CD14-positive monocyte (primary cell): ENCODE data around the gene F7. TPM values are rescaled to one million over a fixed set of nuclear protein-coding genes. Genes with fewer than 3 reads are reported as not detected.

ENCODE experiments used
- DNase-seq, 3 donors: peaks; one replicate each; pipeline ENCODE4 v3.0.0-alpha.2; 2011 to 2022
- H2AFZ ChIP-seq: 2 replicates; pipeline ENCODE4 v1.6.0; 2012; ENCODE audit warnings: mild to moderate bottlenecking, low read depth, low read length, inconsistent platforms; ENCODE audit not compliant: insufficient read depth, poor library complexity, severe bottlenecking
- H3K27ac ChIP-seq, 2 donors: 1 replicate in 1 of 2; 2 replicates in 1 of 2; pipeline ENCODE4 v1.5.1; 2012 to 2013; ENCODE audit warnings: low read length in 2 of 2, control low read depth in 1 of 2, inconsistent platforms in 1 of 2, low read depth in 1 of 2, mild to moderate bottlenecking in 1 of 2
- H3K27me3 ChIP-seq, 2 donors: one replicate each; pipeline versions ENCODE4 v1.6.0 to v1.6.1; 2011 to 2013; ENCODE audit warnings: low read length in 2 of 2; ENCODE audit not compliant: control insufficient read depth in 2 of 2, insufficient read depth in 2 of 2
- H3K36me3 ChIP-seq, 2 donors: replicated peaks in 1 of 2; 1 replicate in 1 of 2; 2 replicates in 1 of 2; pipeline versions ENCODE4 v1.5.1 to v1.6.1; 2012 to 2013; ENCODE audit warnings: low read length in 2 of 2, control low read depth in 1 of 2, inconsistent platforms in 1 of 2, mild to moderate bottlenecking in 1 of 2; ENCODE audit not compliant: insufficient read depth in 2 of 2, control insufficient read depth in 1 of 2
- H3K4me1 ChIP-seq, 2 donors: 1 replicate in 1 of 2; 2 replicates in 1 of 2; pipeline versions ENCODE4 v1.5.1 to v1.6.1; 2012 to 2013; ENCODE audit warnings: low read length in 2 of 2, control low read depth in 1 of 2, inconsistent platforms in 1 of 2, mild to moderate bottlenecking in 1 of 2, moderate library complexity in 1 of 2; ENCODE audit not compliant: insufficient read depth in 2 of 2, control insufficient read depth in 1 of 2
- H3K4me2 ChIP-seq: replicated peaks from 2 replicates; pipeline ENCODE3; 2012; ENCODE audit warnings: low read length, moderate library complexity, mild to moderate bottlenecking; ENCODE audit not compliant: poor library complexity, severe bottlenecking; ENCODE audit errors: extremely low read depth
- H3K4me3 ChIP-seq, 3 experiments: fragments of 200-600 bp in 1 of 3; sonication (generic) in 1 of 3; replicated peaks in 1 of 3; 1 replicate in 2 of 3; 2 replicates in 1 of 3; pipeline ENCODE4 v1.5.1; 2011 to 2013; ENCODE audit warnings: low read length in 3 of 3, mild to moderate bottlenecking in 3 of 3, control low read depth in 2 of 3, low read depth in 2 of 3, inconsistent platforms in 1 of 3, moderate library complexity in 1 of 3
- H3K79me2 ChIP-seq: 2 replicates; pipeline ENCODE4 v1.6.0; 2012; ENCODE audit warnings: mild to moderate bottlenecking, control low read depth, inconsistent platforms, low read length, moderate library complexity; ENCODE audit not compliant: insufficient read depth
- H3K9ac ChIP-seq: 2 replicates; pipeline ENCODE4 v1.6.0; 2017; ENCODE audit warnings: low read length, mild to moderate bottlenecking; ENCODE audit not compliant: insufficient read depth, poor library complexity, severe bottlenecking
- H3K9me3 ChIP-seq, 2 donors: replicated peaks in 1 of 2; 1 replicate in 1 of 2; 2 replicates in 1 of 2; pipeline versions ENCODE4 v1.5.1 to v1.6.1; 2012 to 2013; ENCODE audit warnings: low read length in 2 of 2, control low read depth in 1 of 2; ENCODE audit not compliant: control insufficient read depth in 1 of 2, insufficient read depth in 1 of 2
- H4K20me1 ChIP-seq: 2 replicates; pipeline ENCODE4 v1.6.0; 2012; ENCODE audit warnings: mild to moderate bottlenecking, low read length, control low read depth, moderate library complexity; ENCODE audit not compliant: insufficient read depth
- H3K27ac Mint-ChIP-seq, 7 donors: one replicate each; pipeline ENCODE4 v1.8.0; 2020; ENCODE audit warnings: mild to moderate bottlenecking in 7 of 7, mixed read lengths in 7 of 7, moderate library complexity in 6 of 7, inconsistent platforms in 2 of 7
- H3K27me3 Mint-ChIP-seq, 3 donors: one replicate each; pipeline ENCODE4 v1.8.0; 2021 to 2022; ENCODE audit warnings: low read depth in 3 of 3, mild to moderate bottlenecking in 3 of 3, mixed read lengths in 3 of 3, moderate library complexity in 3 of 3, inconsistent platforms in 1 of 3
- H3K36me3 Mint-ChIP-seq, 2 donors: one replicate each; pipeline ENCODE4 v1.8.0; 2020; ENCODE audit warnings: mixed read lengths in 2 of 2, inconsistent platforms in 1 of 2, mild to moderate bottlenecking in 1 of 2
- H3K4me1 Mint-ChIP-seq: one replicate; pipeline ENCODE4 v1.8.0; 2020; ENCODE audit warnings: mild to moderate bottlenecking, mixed read lengths
- H3K4me3 Mint-ChIP-seq, 2 donors: one replicate each; pipeline ENCODE4 v1.8.0; 2020; ENCODE audit warnings: mild to moderate bottlenecking in 2 of 2, mixed read lengths in 2 of 2, moderate library complexity in 1 of 2
- H3K9me3 Mint-ChIP-seq, 7 donors: one replicate each; pipeline ENCODE4 v1.8.0; 2020 to 2022; ENCODE audit warnings: mixed read lengths in 7 of 7, mild to moderate bottlenecking in 6 of 7, moderate library complexity in 6 of 7, inconsistent platforms in 2 of 7
- WGBS: methylation state at CpG from one replicate; pipeline ENCODE4 v1.1.5; 2013; ENCODE audit warnings: missing lambda C conversion rate; ENCODE audit not compliant: insufficient coverage; 5-methylcytosine and 5-hydroxymethylcytosine counted together
- intact Hi-C, 2 donors: fragments of 100-400 bp; cut with micrococcal nuclease; formaldehyde crosslinking; loops; one replicate each; pipeline versions ENCODE4 v1.15.0 to v1.15.1; 2023
- polyA plus RNA-seq, 3 donors: library from polyadenylated mRNA; depleted of rRNA in 1 of 3; unstranded in 2 of 3; stranded (reverse) in 1 of 3; fragments of 300-500 nt in 2 of 3; fragments of >200 nt in 1 of 3; fragmentation: Illumina TruSeq in 2 of 3; gene quantifications; 1 replicate in 2 of 3; 2 replicates in 1 of 3; pipeline ENCODE4 v1.2.3, GENCODE V29; 2012 to 2021
- TF ChIP-seq, protein P1 (sequence below): fragments of 200-600 bp; IDR thresholded peaks from one replicate; pipeline ENCODE4 v1.8.0; 2022; ENCODE audit warnings: antibody characterized with exemption, mild to moderate bottlenecking

F7 gene
- polyA plus RNA-seq, 3 donors: not detected

DNA sequence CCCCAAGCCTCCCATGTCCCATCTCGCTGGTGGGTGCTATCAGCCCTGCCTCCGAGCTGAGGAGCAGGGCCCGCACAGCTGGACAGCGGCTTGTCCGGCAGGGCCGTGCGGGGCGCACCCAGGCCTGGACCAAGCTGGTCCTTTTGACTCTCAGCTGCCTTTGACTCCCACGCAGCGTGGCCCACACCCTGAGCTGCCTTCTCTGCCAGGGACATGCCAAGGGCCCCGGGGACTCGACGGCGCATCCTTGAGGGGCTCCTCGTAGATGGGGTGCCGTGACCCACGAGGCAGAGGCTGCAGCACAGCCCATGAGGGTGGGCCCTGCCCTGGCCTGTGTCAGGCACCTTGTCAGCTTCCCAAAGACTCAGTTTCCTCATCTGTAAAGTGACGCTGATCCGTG is 38.8 kb upstream of the F7 start:
- no peak overlapping the region for H3K27ac ChIP-seq
- no peaks in the 10 kb centered on the region for H3K36me3 Mint-ChIP-seq
- peaks cover 0 to 2% (median 0%) of the 10 kb centered on the region in 3 donors for H3K27me3 Mint-ChIP-seq
- H3K4me3 Mint-ChIP-seq: no peak overlapping the region
- no peaks in the 10 kb centered on the region for H3K4me1 ChIP-seq
- H3K4me2 ChIP-seq: no peak overlapping the region
- 95% methylated on average over 17 of the region's 19 CpGs for WGBS
- no peaks in the 10 kb centered on the region for H3K36me3 ChIP-seq
- no peak overlapping the region for H3K9ac ChIP-seq
- intact Hi-C loops: no loop called here
- H3K9me3 Mint-ChIP-seq: peaks cover 0 to 7% (median 2%) of the 10 kb centered on the region in 7 donors
- H3K9me3 ChIP-seq: no peaks in the 10 kb centered on the region
- TF ChIP-seq, protein P1, sequence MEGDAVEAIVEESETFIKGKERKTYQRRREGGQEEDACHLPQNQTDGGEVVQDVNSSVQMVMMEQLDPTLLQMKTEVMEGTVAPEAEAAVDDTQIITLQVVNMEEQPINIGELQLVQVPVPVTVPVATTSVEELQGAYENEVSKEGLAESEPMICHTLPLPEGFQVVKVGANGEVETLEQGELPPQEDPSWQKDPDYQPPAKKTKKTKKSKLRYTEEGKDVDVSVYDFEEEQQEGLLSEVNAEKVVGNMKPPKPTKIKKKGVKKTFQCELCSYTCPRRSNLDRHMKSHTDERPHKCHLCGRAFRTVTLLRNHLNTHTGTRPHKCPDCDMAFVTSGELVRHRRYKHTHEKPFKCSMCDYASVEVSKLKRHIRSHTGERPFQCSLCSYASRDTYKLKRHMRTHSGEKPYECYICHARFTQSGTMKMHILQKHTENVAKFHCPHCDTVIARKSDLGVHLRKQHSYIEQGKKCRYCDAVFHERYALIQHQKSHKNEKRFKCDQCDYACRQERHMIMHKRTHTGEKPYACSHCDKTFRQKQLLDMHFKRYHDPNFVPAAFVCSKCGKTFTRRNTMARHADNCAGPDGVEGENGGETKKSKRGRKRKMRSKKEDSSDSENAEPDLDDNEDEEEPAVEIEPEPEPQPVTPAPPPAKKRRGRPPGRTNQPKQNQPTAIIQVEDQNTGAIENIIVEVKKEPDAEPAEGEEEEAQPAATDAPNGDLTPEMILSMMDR: no peak
- H2AFZ ChIP-seq: no peak overlapping the region
- H3K4me1 Mint-ChIP-seq: no peaks in the 10 kb centered on the region
- H3K79me2 ChIP-seq: no peaks in the 10 kb centered on the region
- no peak for DNase-seq
- H3K27ac Mint-ChIP-seq: no peak overlapping the region
- no peak overlapping the region for H3K4me3 ChIP-seq
- H4K20me1 ChIP-seq: no peaks in the 10 kb centered on the region
- H3K27me3 ChIP-seq: no peaks in the 10 kb centered on the region

GRCh38 chr13:113069861-113070805 is 35.5 kb upstream of the F7 start:
- intact Hi-C loops: no loop called here
- TF ChIP-seq, protein P1: no peak
- Histone ChIP-seq H3K9me3 (peaks cover 0 to 6% of the 10 kb centered on the region in 2 donors), H3K4me2 (no peak overlapping the region), H3K27me3 (no peaks in the 10 kb centered on the region), H3K9ac (no peak overlapping the region), H2AFZ (no peak overlapping the region), H3K4me1 (no peaks in the 10 kb centered on the region), H3K4me3 (no peak overlapping the region), H3K27ac (no peak overlapping the region), H3K79me2 (no peaks in the 10 kb centered on the region), H4K20me1 (no peaks in the 10 kb centered on the region), H3K36me3 (no peaks in the 10 kb centered on the region)
- WGBS: 97% methylated on average over 38 of the region's 41 CpGs
- Mint-ChIP-seq H3K9me3 (peaks cover 2 to 16% (median 11%) of the 10 kb centered on the region in 7 donors), H3K27me3 (no peaks in the 10 kb centered on the region), H3K4me3 (no peak overlapping the region), H3K27ac (peak overlapping the region in 1 of 7 donors; percentile 50), H3K4me1 (no peaks in the 10 kb centered on the region), H3K36me3 (no peaks in the 10 kb centered on the region)
- no peak for DNase-seq
